SK-N-MC (cell line): Measurements from ENCODE around the gene ZNF724.

Experiments used
- EZH2 ChIP-seq: fragments of 200-600 bp; sonication (generic); IDR thresholded peaks from one replicate; pipeline ENCODE4 v1.6.1; 2017; ENCODE audit warnings: antibody characterized with exemption
- FOXP2 ChIP-seq: optimal IDR thresholded peaks from 2 replicates; pipeline ENCODE3; 2011; ENCODE audit warnings: mild to moderate bottlenecking, moderate library complexity; ENCODE audit not compliant: insufficient read depth; ENCODE audit errors: extremely low read length, control extremely low read depth
- POLR2AphosphoS5 ChIP-seq: IDR thresholded peaks from 2 replicates; pipeline ENCODE4 v1.6.1; 2012; ENCODE audit warnings: mild to moderate bottlenecking, low read depth, low read length, borderline replicate concordance

GRCh38 chr19:23273590-23274412, 23.6 kb upstream of the ZNF724 start:
- no peak for TF ChIP-seq EZH2
- peak; percentile 92 for TF ChIP-seq POLR2AphosphoS5
- no peak for TF ChIP-seq FOXP2
